NCI-H1436 treated with DMSO at 0.1 percent for 48 hours (cell line): ENCODE results near the gene FBLN2.
"Not testable (repeated sequence)": the region's sequence is repeated elsewhere in the genome, so short reads cannot be mapped to it uniquely, and the experiment has no call there.

ENCODE experiments used
- DNase-seq: peaks from one replicate; lab custom pipeline; 2025; lab: John Stamatoyannopoulos, UW

Gene FBLN2

DNA sequence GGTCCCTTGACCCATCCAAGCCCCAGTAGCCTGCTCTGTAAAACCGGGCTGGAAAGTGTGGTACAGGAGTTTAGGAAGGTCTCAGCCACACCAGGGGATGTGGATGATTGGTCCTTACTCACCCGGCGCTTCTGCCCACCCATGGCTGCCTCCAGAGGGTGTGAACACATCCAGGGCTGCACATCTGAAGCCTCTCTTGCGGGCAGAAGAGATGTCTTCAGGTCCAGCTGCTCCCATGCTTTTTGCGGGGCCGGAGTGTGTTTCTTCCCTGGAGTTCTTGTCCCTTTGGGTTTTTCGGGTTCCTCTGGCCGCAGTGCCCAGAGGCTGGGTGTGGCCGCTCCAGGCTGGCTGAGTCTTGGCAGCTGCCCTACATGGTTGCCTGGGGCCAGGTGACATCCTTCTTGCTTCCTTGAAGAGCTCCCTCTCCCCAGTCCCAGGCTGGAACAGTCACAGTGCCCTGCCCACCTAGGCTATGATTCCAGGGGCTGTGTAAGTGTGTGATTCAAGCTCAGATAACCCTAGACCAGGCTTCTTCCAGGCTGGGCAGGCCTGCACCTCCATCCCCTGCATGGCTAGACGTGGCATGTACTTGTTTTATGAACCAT is 34.9 kb upstream of the FBLN2 start:
- no peak for DNase-seq

DNA sequence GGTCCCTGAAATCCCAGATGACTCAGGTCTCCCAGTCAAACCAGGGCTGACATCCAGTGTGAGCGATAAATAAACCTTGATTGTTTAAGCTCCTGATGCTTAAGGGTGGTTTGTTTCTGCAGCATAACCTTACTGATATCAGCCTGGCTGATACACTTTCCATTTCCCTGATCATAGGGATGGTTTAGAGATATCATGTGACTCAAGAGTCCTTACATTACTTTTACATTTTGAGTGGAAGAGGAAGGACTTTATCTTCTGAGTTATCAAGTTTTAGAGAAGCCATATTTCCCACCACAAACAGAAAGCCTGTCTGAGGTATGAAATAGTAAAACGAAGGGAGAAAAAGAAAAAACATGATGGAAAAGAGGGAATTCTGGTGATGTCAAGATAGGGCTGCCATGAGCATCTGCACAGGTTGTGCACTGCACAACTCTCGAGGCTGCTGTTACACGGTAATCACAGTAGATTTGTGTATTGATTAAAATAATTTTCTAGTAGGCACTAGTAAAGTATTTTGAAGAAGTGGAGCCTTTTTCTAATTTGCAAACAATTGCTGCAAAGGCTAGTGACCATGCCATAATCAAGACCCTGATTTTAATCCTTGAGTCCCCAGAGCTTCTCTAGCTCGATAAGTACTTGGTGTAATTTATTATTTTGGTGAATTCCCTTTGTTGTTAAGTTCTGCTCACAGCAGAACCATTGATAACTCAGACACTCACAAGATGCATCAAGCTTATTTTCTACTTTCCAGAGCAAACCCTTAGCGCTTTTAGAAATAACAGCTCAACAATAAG is 34.1 kb upstream of the FBLN2 start:
- DNase-seq: no peak

DNA sequence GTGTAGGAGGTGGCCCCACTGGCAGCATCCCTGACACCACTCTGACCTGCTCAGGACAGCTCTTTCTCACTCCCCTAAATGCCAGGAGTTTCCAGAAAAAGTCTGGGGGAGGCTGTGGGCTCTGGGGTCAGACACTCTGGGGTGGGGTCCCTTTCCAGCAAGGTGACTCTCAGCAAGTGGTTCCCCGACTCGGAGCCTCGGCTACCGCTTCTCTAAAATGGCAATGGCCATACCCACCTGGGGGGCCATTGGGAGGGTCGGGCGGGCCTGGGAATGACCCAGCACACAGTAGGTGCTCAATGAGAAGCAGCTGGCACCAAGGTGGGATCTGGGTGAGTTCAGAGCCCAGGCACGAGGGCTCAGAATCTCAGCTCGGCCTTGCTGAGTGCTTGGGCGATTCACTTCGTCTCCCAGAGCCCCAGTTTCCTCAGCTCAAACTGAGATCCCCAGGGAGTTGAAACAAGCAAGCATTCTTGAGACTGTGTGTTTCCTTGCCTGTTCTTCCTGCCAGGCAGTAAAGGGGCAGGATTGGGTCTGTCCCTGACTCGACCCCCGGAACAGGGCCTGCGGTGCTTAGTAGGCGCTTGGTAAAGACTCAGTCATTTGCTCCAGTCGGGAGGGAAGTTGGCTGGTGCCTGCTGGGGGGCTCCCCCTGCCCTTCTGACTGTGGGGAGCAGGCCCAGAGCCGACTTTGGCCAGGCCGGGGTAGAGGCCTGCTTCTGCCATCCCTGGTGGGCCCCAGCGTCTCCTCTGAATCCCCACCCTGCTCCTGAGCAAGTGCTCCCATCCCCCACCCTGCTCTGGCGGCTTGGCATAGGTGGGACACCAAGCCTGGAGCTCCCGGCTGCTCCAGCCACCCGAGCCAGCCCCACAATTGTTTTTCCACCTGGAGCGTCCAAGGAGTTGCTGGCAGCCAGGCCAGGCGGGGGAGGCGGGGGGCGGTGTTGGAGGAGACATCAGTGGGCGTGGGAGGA is 32.9 kb upstream of the FBLN2 start:
- no peak for DNase-seq

DNA sequence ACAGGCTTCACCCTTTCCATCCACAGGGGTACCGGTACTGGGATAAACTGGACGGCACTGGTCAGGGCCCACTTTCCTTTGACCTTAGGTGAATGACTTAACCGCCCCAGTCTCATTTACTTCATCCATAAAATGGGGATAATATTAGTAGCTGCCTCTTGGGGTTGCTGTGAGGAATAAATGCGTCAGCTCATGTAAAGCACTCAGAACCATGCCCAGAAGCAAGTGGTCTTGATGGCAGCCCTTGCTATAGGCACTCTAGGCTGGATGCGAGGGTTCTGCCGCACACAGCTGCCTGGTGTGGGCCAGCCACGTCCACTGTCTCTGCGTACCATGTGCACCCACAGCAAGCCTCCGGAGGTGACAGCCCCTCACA is 32.2 kb upstream of the FBLN2 start:
- no peak for DNase-seq

DNA sequence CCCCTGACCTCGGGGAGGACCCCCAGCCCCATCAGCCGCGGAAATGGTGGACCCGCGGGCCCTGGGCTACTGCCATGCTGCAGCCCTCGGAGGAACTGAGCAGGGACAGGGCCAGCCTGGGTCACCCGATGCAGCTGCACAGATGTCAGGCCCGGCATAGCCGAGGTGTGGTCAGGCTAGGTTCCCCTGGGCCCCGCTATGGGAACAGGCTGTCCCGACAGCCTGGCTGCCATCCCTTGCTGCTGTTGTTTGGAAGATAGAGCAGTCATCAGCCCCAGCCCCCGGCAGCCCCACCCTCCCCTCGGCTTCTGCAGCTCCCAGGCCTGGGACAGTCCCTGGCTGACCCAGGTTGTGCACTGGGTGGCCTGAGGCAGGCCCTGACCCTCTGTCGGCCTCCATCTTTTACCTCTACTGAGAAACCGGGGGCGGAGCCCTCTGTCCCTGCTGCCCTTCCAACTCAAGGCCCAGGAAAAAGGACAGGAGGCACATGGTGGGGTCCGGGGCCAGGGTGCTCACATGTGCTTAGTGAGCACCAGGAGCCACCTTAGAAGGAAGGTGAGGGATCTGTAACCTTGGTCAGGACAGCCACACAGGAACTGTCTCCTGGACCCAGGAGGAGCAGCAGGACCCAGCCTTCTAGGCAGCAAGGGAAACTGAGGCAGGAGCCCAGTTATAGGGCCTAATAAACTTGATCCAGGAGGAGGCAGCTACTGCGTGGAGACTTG is 31.5 kb upstream of the FBLN2 start:
- DNase-seq: no peak

DNA sequence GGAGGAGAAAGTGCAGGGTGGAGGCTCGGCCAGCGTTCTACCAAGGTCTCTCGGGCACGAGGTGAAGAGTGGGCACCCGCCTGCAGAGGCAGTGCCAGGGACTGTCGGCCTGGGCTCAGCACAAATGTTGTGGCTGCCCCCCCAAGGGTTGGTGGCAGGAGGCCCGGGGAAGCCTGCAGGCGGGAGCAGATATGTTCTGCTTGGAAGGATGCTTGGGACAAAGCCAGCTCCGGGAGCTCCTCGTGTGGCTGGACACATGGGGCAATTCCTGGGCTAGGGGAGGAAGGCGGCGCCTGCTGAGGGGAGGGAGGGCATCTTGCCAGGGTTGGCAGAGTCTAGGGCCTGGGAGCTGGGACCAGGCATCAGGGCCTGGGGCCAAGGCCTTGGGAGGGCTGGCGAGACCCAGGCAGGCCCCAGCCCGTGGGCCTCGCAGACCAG is 30.4 kb upstream of the FBLN2 start:
- no peak for DNase-seq

DNA sequence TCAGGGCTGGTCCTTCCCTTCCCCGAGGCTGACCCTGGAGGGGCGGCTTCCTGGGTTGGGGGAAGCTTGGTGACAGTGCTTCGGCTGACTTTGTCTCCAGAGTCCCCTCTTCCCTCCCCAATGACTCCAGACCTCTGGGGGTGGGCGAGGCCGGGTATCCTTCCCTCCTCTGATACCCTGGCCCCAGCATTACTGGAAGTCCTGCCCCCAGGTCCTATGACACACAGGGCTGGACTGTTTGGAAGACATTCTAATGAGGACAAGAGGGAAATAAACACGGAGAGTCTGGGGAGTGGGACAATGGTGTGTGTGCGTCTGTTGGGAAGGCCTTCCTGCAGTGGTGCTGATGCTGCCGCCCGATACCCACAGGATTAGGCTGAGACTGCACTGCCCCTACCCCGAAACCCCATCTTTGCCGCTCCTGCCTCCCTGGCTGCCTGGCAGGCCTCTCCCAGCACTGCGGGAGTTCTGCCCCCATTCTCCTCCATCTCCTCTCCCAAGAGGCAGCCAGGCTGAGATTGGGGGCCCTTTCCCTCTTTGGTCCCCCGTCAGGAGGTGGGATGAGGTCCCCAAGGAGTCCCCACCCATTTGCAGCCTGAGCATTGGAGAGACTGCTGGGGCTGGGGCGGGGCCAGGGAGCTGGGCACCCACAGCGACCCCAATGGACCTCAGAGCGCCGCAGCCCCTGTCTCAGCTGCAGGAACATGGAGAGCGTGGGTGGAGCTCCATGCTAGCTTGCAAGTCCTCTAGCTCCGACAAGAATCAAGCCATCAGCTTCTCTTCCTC is 29.7 kb upstream of the FBLN2 start:
- DNase-seq: no peak

DNA sequence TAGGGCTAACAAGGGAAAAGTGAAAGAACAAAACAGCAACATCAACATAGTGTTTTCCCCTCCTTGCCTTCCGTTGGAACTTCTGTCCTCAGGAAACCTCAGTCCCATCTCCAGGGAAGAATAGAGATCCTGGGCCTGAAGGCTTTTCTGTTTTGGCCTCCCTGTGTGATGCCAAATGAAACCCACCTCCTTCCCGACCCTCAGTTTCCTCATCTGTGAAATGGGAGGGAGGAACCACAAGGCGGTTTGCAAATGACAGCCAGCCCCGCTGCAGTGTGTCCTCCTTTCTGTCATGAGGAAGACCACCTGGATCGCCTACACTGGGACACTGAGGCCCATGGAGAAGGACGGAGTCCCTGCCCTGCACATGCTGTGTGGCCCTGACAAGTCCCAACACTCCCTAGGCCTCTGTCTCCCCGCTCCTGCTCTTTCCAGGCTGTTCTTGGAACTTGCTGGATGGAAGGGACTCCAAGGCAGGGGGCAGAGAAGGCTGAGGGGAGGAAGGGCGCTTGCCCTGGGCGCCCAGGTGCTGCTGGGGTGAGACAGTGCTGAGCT is 28.5 kb upstream of the FBLN2 start:
- DNase-seq: no peak

DNA sequence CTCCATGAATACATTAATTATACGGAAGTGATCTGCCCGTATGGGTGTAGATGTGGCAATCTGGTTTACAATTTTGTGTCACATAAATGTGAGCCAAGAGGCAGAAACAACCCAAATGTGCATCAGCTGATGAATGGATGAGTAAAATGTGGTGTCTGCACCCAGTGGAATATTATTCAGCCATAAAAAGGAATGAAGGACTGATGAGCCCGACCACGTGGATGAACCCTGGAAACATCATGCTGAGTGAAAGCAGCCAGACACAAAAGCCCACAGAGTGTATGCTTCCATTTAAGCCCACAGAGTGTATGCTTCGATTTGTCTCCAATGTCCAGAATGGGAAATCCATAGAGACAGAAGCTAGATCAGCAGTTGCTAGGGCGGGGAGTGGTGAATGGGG is 27.6 kb upstream of the FBLN2 start:
- no peak for DNase-seq

DNA sequence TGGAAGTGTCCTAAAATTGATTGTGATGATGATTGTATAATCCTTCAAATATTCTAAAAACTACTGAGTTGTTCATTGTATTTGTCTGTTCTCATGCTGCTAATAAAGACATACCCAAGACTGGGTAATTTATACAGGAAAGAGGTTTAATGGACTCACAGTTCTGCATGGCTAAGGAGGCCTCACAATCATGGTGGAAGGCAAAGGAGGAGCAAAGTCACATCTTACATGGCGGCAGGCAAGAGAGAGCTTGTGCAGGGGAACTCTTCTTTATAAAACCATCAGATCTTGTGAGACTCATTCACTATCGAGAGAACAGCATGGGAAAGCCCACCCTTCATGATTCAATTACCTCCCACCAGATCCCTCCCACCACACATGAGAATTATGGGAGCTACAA is 27.2 kb upstream of the FBLN2 start:
- DNase-seq: not testable (repeated sequence)

DNA sequence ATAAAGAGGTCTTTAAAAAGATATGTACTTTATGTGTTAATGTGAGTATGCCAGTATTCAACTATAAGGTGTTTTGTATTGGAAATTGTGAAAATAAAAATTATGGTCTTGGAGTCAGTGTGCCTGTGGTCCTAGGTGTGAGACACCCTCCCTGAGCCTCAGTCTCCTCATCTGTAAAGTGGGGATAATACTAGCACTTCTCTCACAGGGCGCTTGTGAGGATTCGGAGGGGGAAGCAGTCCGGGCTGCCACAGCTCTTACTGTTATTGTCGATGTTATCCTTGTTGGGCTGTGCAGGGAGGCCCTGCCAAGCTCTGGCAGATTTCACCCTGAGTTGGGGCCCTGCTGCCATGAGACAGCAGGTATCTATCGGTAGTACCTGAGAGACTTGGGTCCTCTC is 26.7 kb upstream of the FBLN2 start:
- no peak for DNase-seq

DNA sequence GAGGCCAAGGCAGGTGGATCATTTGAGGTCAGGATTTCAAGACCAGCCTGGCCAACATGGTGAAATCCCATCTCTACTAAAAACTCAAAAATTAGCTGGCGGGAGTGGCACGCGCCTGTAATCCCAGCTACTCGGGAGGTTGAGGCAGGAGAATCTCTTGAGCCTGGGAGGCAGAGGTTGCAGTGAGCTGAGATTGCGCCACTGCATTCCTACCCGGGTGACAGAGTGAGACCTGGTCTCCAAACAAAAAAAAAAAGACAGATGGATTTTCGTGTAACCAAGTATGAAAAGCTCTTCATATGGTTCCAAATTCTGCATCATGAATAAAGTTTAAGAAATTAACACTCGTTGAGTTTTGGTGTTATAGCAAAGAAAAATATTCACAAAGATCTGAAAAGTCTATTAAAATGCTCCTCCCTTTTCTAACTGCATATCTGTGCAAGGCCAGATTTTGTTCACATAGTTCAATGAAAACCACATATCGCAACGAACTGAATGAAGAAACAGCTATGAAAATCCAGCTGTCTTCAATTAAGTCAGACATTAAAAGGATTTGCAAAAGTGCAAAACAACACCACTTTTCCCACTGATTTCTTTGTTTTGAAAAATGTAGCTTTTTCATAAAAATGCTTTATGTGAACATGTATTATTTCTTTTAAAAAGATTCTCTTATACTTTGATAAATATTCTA is 23.8 kb upstream of the FBLN2 start:
- DNase-seq: no peak

DNA sequence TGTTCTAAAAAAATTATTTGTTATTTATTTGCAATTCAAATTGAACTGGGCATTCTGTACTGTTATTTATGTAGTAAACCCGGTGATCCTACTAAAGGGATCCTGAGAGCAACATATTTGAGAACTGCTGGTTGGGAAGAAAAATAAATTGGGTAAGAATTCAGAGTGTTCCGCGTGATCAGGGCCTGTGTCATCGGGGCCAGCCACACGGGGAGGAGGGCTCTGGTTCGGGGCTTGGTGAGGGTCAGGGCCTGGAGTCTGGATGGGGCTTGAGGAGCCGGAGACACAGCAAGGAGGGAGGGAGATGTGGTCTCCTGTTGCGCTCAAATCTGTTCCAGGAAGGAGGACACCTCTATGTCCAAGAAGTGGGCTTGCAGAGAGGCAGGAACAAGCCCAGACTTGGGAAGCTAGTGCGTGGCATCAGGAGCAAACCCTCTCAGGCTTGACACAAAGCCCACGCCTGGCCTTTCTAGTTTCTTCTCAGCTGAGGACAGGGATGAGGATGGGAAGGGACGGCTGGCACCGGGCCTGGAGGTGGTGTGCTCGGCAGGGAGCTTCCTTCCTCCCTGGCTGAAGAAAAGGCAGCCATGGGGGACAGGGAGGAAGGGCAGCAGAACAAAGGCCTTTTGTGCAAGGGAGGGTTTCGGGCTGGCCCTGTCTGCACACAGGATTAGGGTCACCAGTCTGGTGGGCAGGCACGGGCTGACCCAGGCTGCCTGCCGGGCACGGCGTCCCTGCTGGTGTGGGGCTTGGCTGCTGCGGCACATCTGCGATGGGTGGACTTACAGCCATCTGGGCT is 22.9 kb upstream of the FBLN2 start:
- DNase-seq: no peak

DNA sequence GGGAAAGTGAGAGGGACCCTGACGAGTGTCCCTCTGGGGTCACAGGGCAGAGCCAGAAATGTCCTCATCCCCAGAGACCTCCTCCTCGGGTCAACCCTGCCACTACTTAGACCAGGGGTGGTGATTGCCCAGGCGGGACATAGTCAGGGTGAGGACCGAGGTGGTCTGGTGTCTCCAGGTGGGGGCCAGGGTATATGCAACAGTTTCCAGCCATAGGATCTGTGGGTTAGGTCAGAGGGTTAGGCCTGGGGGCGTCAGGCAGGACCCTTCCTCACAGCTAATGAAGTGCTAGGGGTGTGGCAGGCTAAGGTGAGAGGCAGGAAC is 22.3 kb upstream of the FBLN2 start:
- no peak for DNase-seq

DNA sequence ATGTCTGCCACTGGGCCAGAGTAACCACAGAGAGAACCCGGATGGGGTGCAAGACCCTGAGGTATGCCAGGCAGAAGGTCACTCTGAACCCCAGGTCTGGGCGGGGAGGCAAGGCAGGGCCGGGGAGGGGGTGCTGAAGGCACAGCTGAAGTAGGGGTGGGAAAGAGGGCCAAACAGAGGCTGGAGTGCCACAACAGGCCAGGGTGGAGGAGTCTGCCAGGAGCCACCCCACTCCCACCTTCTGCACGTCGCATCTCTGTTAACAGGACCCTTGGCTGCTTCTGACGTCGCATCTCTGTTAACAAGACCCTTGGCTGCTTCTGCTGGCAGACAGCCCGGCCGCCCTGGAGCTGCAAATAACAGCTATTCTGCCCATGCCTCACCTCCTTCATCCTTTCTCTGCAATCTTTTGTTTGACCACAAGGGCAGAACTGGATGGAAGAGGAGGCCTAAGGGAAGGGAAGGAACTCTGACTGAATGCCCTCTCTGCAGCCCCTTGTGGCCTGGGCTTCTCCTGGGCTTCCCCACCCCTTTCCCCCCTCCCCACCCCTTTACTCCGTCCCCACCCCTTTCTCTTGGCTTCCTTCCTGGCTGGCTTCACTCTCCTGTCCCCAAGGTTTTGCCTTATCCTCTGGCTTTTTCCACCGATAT is 20.6 kb upstream of the FBLN2 start:
- no peak for DNase-seq

DNA sequence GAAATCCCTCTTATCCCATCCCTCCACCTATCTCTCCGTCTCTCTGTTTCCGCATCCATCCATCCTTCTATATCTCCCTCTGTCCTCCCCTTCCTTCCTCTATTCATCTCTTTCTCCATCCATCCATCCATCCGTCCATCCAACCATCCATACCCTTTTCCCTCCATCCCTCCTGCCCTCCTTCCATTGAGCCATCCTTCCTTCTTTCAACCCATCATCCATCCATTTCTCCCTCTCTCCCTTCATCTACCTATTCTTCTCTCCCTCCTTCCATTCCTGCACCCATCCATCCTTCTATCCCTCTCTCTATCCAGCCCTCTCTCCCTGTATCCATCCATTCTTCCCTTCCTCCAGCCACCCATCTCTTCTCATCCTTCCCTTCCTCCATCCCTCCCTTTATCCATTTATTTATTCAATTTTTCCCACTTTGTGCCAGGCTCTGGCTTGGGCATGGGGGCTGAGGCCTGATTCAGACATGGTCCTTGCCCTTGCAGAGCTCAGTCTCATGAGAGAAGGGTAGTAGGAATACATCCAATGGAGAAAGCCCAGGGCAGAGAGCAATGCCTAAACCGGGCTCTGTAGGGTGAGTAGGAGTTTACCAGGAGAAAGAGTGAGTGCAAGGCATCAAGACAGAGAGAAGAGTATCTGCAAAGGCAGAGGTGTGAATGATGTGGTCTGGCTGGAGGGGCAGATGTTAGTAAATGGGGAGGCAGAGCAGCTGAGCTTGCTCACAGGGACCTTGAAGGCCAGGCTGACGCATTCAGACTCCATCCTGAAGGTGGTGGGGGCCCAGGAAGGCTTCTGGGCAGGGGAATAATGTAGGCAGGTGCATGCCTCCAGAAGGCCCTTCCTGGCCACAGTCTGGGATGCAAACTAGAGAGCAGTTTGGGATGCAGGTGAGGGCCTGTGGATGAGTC is 19.5 kb upstream of the FBLN2 start:
- no peak for DNase-seq

DNA sequence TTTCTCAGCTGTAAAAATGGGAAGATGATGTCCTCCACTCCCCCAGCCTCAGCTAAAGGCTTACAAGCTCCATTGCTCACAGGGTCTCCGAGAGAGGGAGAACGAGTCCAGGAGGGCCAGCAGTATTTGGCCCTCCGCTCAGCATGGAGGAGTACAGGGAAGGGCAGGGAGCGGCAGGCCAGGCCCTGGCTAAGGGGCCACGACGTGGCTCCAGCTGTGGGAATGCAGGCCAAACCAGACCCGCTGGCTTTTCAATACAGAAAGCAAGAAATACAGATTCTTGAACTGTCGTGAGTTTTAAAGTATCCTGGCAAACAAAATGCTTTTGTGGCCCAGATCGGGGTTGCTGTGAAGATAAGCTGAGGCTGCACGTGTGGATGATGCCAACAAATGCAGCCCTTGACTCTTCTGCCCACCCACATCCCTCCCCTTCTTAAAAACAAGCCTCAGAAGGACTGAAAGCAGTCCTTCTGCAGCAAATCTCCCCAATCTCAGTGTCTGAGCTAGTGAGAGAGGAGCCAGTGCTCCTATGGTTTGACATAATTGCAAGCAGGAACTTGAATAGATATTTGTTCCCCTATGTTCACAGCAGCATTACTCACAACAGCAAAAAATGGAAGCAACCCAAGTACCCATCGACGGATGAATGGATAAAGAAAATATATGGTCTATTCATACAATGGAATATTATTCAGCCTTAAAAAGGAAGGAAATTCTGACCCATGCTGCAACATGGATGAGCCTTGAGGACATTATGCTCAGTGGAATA is 18.5 kb upstream of the FBLN2 start:
- DNase-seq: no peak
